Measurements from ENCODE around the gene RNF214.

Gene RNF214

GRCh38 chr11:117289795-117290194 is 57.3 kb downstream of the RNF214 start:
- H3K4me3 ChIP-seq (ENCODE audit: low read length, poor library complexity, severe bottlenecking) = no peak overlapping the region
- no peaks in the 10 kb centered on the region for H3K27me3 ChIP-seq (ENCODE audit: insufficient read depth, low read length, poor library complexity, severe bottlenecking)
- H3K9me2 ChIP-seq (replicated peaks; ENCODE audit: low read depth, low read length) = no peaks in the 10 kb centered on the region
- H2AFZ ChIP-seq (ENCODE audit: low read length) = no peak overlapping the region
- H3K9ac ChIP-seq (ENCODE audit: low read depth, low read length, poor library complexity, severe bottlenecking) = no peak overlapping the region
- peaks cover 10% of the 10 kb centered on the region for H3K4me1 ChIP-seq (ENCODE audit: insufficient read depth, low read length, poor library complexity, severe bottlenecking)
- H3K4me2 ChIP-seq (ENCODE audit: low read depth, low read length, poor library complexity, severe bottlenecking) = no peak overlapping the region
- H4K20me1 ChIP-seq (ENCODE audit: insufficient read depth, low read length, poor library complexity, severe bottlenecking) = no peaks in the 10 kb centered on the region
- H3K9me3 ChIP-seq (ENCODE audit: insufficient read depth, low read depth, low read length) = no peaks in the 10 kb centered on the region
- H3F3A ChIP-seq (ENCODE audit: low read depth) = no peaks in the 10 kb centered on the region
- no peaks in the 10 kb centered on the region for H3K79me2 ChIP-seq (ENCODE audit: insufficient read depth, low read length)
- TF ChIP-seq, protein P1, sequence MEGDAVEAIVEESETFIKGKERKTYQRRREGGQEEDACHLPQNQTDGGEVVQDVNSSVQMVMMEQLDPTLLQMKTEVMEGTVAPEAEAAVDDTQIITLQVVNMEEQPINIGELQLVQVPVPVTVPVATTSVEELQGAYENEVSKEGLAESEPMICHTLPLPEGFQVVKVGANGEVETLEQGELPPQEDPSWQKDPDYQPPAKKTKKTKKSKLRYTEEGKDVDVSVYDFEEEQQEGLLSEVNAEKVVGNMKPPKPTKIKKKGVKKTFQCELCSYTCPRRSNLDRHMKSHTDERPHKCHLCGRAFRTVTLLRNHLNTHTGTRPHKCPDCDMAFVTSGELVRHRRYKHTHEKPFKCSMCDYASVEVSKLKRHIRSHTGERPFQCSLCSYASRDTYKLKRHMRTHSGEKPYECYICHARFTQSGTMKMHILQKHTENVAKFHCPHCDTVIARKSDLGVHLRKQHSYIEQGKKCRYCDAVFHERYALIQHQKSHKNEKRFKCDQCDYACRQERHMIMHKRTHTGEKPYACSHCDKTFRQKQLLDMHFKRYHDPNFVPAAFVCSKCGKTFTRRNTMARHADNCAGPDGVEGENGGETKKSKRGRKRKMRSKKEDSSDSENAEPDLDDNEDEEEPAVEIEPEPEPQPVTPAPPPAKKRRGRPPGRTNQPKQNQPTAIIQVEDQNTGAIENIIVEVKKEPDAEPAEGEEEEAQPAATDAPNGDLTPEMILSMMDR (conservative IDR thresholded peaks at IDR 0.05; ENCODE audit: low read length) = no peak
- TF ChIP-seq EZH2phosphoT487 (IDR thresholded peaks at IDR 0.05; ENCODE audit: borderline replicate concordance) = no peak
- peaks cover 6% of the 10 kb centered on the region; the same call in 1 of the 2 replicates for H3K36me3 ChIP-seq (ENCODE audit: insufficient read depth, low read length)

- H3K36me3 ChIP-seq (ENCODE audit: insufficient read depth, low read length) = no peaks in the 10 kb centered on the region
- no peak for TF ChIP-seq EZH2phosphoT487 (IDR thresholded peaks at IDR 0.05; ENCODE audit: borderline replicate concordance)
- TF ChIP-seq, protein P1 (conservative IDR thresholded peaks at IDR 0.05; ENCODE audit: low read length) = no peak
- H3K4me3 ChIP-seq (ENCODE audit: low read length, poor library complexity, severe bottlenecking) = no peak within 1 kb of the TSS
- H2AFZ ChIP-seq (ENCODE audit: low read length) = no peak within 1 kb of the TSS
- no peaks in the 10 kb centered on the region for H3K9me3 ChIP-seq (ENCODE audit: insufficient read depth, low read depth, low read length)
- peaks cover 10% of the 10 kb centered on the region for H3K4me1 ChIP-seq (ENCODE audit: insufficient read depth, low read length, poor library complexity, severe bottlenecking)
- H3K9me2 ChIP-seq (replicated peaks; ENCODE audit: low read depth, low read length) = no peaks in the 10 kb centered on the region
- H3K4me2 ChIP-seq (ENCODE audit: low read depth, low read length, poor library complexity, severe bottlenecking) = no peak within 1 kb of the TSS
- no peaks in the 10 kb centered on the region for H4K20me1 ChIP-seq (ENCODE audit: insufficient read depth, low read length, poor library complexity, severe bottlenecking)
- H3K79me2 ChIP-seq (ENCODE audit: insufficient read depth, low read length) = no peaks in the 10 kb centered on the region
- H3K9ac ChIP-seq (ENCODE audit: low read depth, low read length, poor library complexity, severe bottlenecking) = no peak within 1 kb of the TSS
- no peaks in the 10 kb centered on the region for H3K27me3 ChIP-seq (ENCODE audit: insufficient read depth, low read length, poor library complexity, severe bottlenecking)
- H3F3A ChIP-seq (ENCODE audit: low read depth) = no peaks in the 10 kb centered on the region
Measured at GRCh38 chr11:117290809-117291396, 58.4 kb downstream of the RNF214 start, which contains the start of gene BACE1-AS. BACE1-AS (plus strand) TSS chr11:117291346.

- H2AFZ ChIP-seq (ENCODE audit: low read length) = no peak overlapping the region
- H3K27me3 ChIP-seq (ENCODE audit: insufficient read depth, low read length, poor library complexity, severe bottlenecking) = no peaks in the 10 kb centered on the region
- peaks cover 3% of the 10 kb centered on the region for H3K4me1 ChIP-seq (ENCODE audit: insufficient read depth, low read length, poor library complexity, severe bottlenecking)
- no peaks in the 10 kb centered on the region for H4K20me1 ChIP-seq (ENCODE audit: insufficient read depth, low read length, poor library complexity, severe bottlenecking)
- TF ChIP-seq EZH2phosphoT487 (IDR thresholded peaks at IDR 0.05; ENCODE audit: borderline replicate concordance) = no peak
- TF ChIP-seq, protein P1 (conservative IDR thresholded peaks at IDR 0.05; ENCODE audit: low read length) = no peak
- H3K4me3 ChIP-seq (ENCODE audit: low read length, poor library complexity, severe bottlenecking) = no peak overlapping the region
- no peak overlapping the region for H3K9ac ChIP-seq (ENCODE audit: low read depth, low read length, poor library complexity, severe bottlenecking)
- no peaks in the 10 kb centered on the region for H3F3A ChIP-seq (ENCODE audit: low read depth)
- H3K4me2 ChIP-seq (ENCODE audit: low read depth, low read length, poor library complexity, severe bottlenecking) = no peak overlapping the region
- H3K79me2 ChIP-seq (ENCODE audit: insufficient read depth, low read length) = no peaks in the 10 kb centered on the region
- no peaks in the 10 kb centered on the region for H3K36me3 ChIP-seq (ENCODE audit: insufficient read depth, low read length)
- no peaks in the 10 kb centered on the region for H3K9me3 ChIP-seq (ENCODE audit: insufficient read depth, low read depth, low read length)
- no peaks in the 10 kb centered on the region for H3K9me2 ChIP-seq (replicated peaks; ENCODE audit: low read depth, low read length)
Measured at GRCh38 chr11:117292616-117293015, 60.1 kb downstream of the RNF214 start.
